SK-N-MC (cell line): ENCODE measurements around the gene TP53BP2.

Experiments
- EZH2 ChIP-seq: fragments of 200-600 bp; sonication (generic); IDR thresholded peaks from one replicate; pipeline ENCODE4 v1.6.1; 2017; ENCODE audit warnings: antibody characterized with exemption
- POLR2AphosphoS5 ChIP-seq: IDR thresholded peaks from 2 replicates; pipeline ENCODE4 v1.6.1; 2012; ENCODE audit warnings: mild to moderate bottlenecking, low read depth, low read length, borderline replicate concordance

DNA sequence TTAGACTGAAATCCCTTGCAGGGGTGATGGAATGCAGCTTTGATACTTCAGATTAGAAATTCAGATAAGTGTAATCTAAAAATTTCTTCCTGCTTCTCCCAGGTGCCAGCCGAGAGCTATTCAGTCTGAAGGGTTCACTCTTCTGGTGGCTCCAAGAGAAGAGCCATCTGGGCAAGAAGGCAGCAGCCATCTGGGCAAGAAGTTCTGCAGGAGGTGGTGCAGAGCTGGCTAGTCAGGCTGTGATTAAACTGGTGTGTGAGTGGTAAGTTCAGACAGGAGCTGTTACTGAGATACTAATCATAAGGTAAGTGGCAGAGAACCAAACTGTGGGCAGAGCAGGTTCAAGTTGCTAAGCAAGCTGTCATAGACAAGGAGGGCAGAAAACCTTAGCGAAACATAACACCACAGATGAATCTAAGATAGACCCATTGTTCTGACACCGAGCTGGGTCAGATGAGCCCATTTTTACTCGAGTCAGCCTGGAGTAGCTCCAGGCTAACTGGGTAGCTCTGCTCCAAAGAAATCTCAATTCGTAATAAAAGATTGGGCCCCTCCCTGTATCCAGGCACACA, 14.4 kb upstream of the TP53BP2 start:
- TF ChIP-seq EZH2 (no peak), POLR2AphosphoS5 (no peak)
